Endothelial cell of umbilical vein (primary cell): Measurements from ENCODE around the gene TFAP2A. TPM values are rescaled to one million over a fixed set of nuclear protein-coding genes. Genes with fewer than 3 reads are reported as not detected.

Experiments used
- BruUV-seq: library from RNA; stranded (reverse); fragments of 400-500 nt; replicated peaks from 2 replicates; lab custom pipeline; 2021; lab: Mats Ljungman, UMichigan
- CTCF ChIA-PET: fragments of 300-600, 350-600 bp; sonication (Branson Sonifier 250); formaldehyde crosslinking; loops from one replicate; lab custom pipeline; 2021; ENCODE audit warnings: antibody characterized with exemption, inconsistent platforms; lab: Charles Lee
- POLR2A ChIA-PET: fragments of 300-600, 350-600 bp; sonication (Branson Sonifier 250); formaldehyde crosslinking; loops from one replicate; lab custom pipeline; 2021; ENCODE audit warnings: antibody characterized with exemption, inconsistent platforms; lab: Charles Lee
- DNase-seq: peaks from one replicate; pipeline ENCODE4 v3.0.0-alpha.2; 2011; ENCODE audit warnings: low read depth, low spot score
- FAIRE-seq: peaks from 2 replicates; lab custom pipeline; 2011; peaks lifted over from hg19 to GRCh38; lab: Jason Lieb, UNC
- H2AFZ ChIP-seq: 2 replicates; pipeline ENCODE4 v1.6.0; 2012; ENCODE audit warnings: low read depth, low read length, control low read depth, inconsistent platforms
- H3K27ac ChIP-seq: 2 replicates; pipeline ENCODE4 v1.5.1; 2011; ENCODE audit warnings: low read depth, mild to moderate bottlenecking, control low read depth, low read length, moderate library complexity; ENCODE audit not compliant: insufficient read depth
- H3K27me3 ChIP-seq, 2 experiments: 2 replicates each; pipeline versions ENCODE4 v1.6.0 to v1.6.1; 2011; ENCODE audit warnings: low read length in 2 of 2, mixed read lengths in 1 of 2; ENCODE audit not compliant: control insufficient read depth in 2 of 2, insufficient read depth in 2 of 2
- H3K36me3 ChIP-seq, 2 experiments: 2 replicates in 1 of 2; 3 replicates in 1 of 2; pipeline ENCODE4 v1.5.1; 2011; ENCODE audit warnings: low read length in 2 of 2, mild to moderate bottlenecking in 1 of 2, moderate library complexity in 1 of 2; ENCODE audit not compliant: control insufficient read depth in 2 of 2, insufficient read depth in 2 of 2; ENCODE audit errors: extremely low read depth in 1 of 2
- H3K4me1 ChIP-seq: 3 replicates; pipeline ENCODE4 v1.5.1; 2011; ENCODE audit warnings: mild to moderate bottlenecking, low read length; ENCODE audit not compliant: control insufficient read depth, insufficient read depth; ENCODE audit errors: extremely low read depth
- H3K4me2 ChIP-seq: 2 replicates; pipeline ENCODE4 v1.6.1; 2011; ENCODE audit warnings: low read length, control low read depth, mixed read lengths; ENCODE audit not compliant: insufficient read depth
- H3K4me3 ChIP-seq, 3 experiments: fragments of 200-600 bp in 1 of 3; sonication (generic), shearing (Covaris generic) in 1 of 3; replicated peaks in 1 of 3; 2 replicates each; pipeline ENCODE4 v1.5.1; 2011 to 2016; ENCODE audit warnings: control low read depth in 3 of 3, low read length in 3 of 3, mild to moderate bottlenecking in 2 of 3, inconsistent platforms in 1 of 3, low read depth in 1 of 3, moderate library complexity in 1 of 3; ENCODE audit not compliant: insufficient read depth in 1 of 3
- H3K79me2 ChIP-seq: 2 replicates; pipeline ENCODE4 v1.6.0; 2012; ENCODE audit warnings: low read length, inconsistent platforms; ENCODE audit not compliant: control insufficient read depth, insufficient read depth
- H3K9ac ChIP-seq: replicated peaks from 2 replicates; pipeline ENCODE3; 2011; ENCODE audit warnings: low read length, control low read depth; ENCODE audit not compliant: insufficient read depth; ENCODE audit errors: extremely low read depth
- H3K9me1 ChIP-seq: replicated peaks from 3 replicates; pipeline ENCODE4 v1.6.0; 2011; ENCODE audit warnings: mild to moderate bottlenecking, low read length; ENCODE audit not compliant: control insufficient read depth, insufficient read depth; ENCODE audit errors: extremely low read depth
- H3K9me3 ChIP-seq: replicated peaks from 2 replicates; pipeline ENCODE4 v1.5.1; 2012; ENCODE audit warnings: low read length, inconsistent platforms; ENCODE audit not compliant: control insufficient read depth, insufficient read depth
- H4K20me1 ChIP-seq: replicated peaks from 2 replicates; pipeline ENCODE3; 2011; ENCODE audit warnings: mild to moderate bottlenecking, low read length; ENCODE audit not compliant: control insufficient read depth, insufficient read depth; ENCODE audit errors: extremely low read depth
- CTCF ChIP-seq, 2 donors: IDR thresholded peaks; 1 replicate in 1 of 2; 2 replicates in 1 of 2; pipeline ENCODE4 v1.5.1; 2011; ENCODE audit warnings: low read length in 2 of 2, mild to moderate bottlenecking in 2 of 2, moderate library complexity in 2 of 2, control low read depth in 1 of 2, inconsistent platforms in 1 of 2, low read depth in 1 of 2; ENCODE audit not compliant: insufficient read depth in 1 of 2; ENCODE audit errors: extremely low read depth in 1 of 2
- EZH2 ChIP-seq: IDR thresholded peaks from 2 replicates; pipeline ENCODE4 v1.6.1; 2012; ENCODE audit warnings: borderline replicate concordance, low read depth, mild to moderate bottlenecking, moderate library complexity, low read length, inconsistent platforms; ENCODE audit not compliant: severe bottlenecking
- FOS ChIP-seq: IDR thresholded peaks from 2 replicates; pipeline ENCODE4 v1.6.1; 2011; ENCODE audit warnings: mild to moderate bottlenecking, low read length, moderate library complexity, borderline replicate concordance; ENCODE audit not compliant: insufficient read depth
- GATA2 ChIP-seq: IDR thresholded peaks from 2 replicates; pipeline ENCODE4 v1.7.0; 2011; ENCODE audit warnings: low read depth, mild to moderate bottlenecking, moderate library complexity, mixed read lengths, low read length; ENCODE audit not compliant: insufficient read length, insufficient read depth
- JUN ChIP-seq: IDR thresholded peaks from 2 replicates; pipeline ENCODE4 v1.6.1; 2011; ENCODE audit warnings: borderline replicate concordance, low read depth; ENCODE audit not compliant: insufficient read length, insufficient read depth
- MAX ChIP-seq: IDR thresholded peaks from 2 replicates; pipeline ENCODE4 v1.6.1; 2011; ENCODE audit not compliant: insufficient read depth, insufficient read length
- MYC ChIP-seq: IDR thresholded peaks from one replicate; pipeline ENCODE4 v1.6.1; 2011; ENCODE audit warnings: mild to moderate bottlenecking, low read depth, low read length
- POLR2A ChIP-seq: IDR thresholded peaks from 2 replicates; pipeline ENCODE4 v1.6.1; 2012; ENCODE audit warnings: low read depth, mild to moderate bottlenecking, control low read depth, low read length
- POLR2AphosphoS5 ChIP-seq: IDR thresholded peaks from 2 replicates; pipeline ENCODE4 v1.6.1; 2012; ENCODE audit warnings: low read depth, mild to moderate bottlenecking, control low read depth, low read length, moderate library complexity; ENCODE audit not compliant: insufficient read depth
- dilution Hi-C: fragments of 300-500 bp; cut with MboI; formaldehyde crosslinking; loops from one replicate; pipeline ENCODE4 v1.15.0; 2019; ENCODE audit warnings: low sequenced_read_pairs; ENCODE audit not compliant: extremely low pct_ligation_motif_present
- intact Hi-C: fragments of 100-400 bp; cut with micrococcal nuclease; formaldehyde crosslinking; loops from one replicate; pipeline ENCODE4 v1.10.0; 2022
- polyA plus RNA-seq, 4 experiments: library from polyadenylated mRNA; depleted of rRNA in 3 of 4; stranded (reverse) in 3 of 4; unstranded in 1 of 4; fragments of >200 nt; gene quantifications; 2 replicates each; pipeline versions ENCODE4 v1.2.1 to v1.2.3, GENCODE V29; 2011 to 2012; ENCODE audit warnings: missing spikeins in 1 of 4
- total RNA-seq: library from RNA; stranded (reverse); gene quantifications from 2 replicates; pipeline ENCODE4 v1.2.3, GENCODE V29; 2021

The TFAP2A gene
- total and polyA plus RNA-seq, 2 donors (not counting 3 experiments of a cell fraction or from before 2014, with no cell fraction given) = 0.06 TPM; not detected in 1

- no peak overlapping the region for H3K4me3 ChIP-seq
- no peaks in the 10 kb centered on the region for H3K4me1 ChIP-seq
- H3K79me2 ChIP-seq = no peaks in the 10 kb centered on the region
- no peak overlapping the region for H2AFZ ChIP-seq
- POLR2A ChIA-PET = no interaction called here
- no peak overlapping the region for H3K4me2 ChIP-seq
- no peaks in the 10 kb centered on the region for H3K9me3 ChIP-seq
- intact Hi-C loops (no loop called here), dilution Hi-C loops (no loop called here)
- no peak for TF ChIP-seq MAX
- no peak for TF ChIP-seq POLR2AphosphoS5
- no peak for TF ChIP-seq FOS
- no peaks in the 10 kb centered on the region for H3K36me3 ChIP-seq
- no peaks in the 10 kb centered on the region for H4K20me1 ChIP-seq
- no peak overlapping the region for H3K9ac ChIP-seq
- H3K9me1 ChIP-seq = no peaks in the 10 kb centered on the region
- DNase-seq (no peak), FAIRE-seq (no peak)
- H3K27me3 ChIP-seq = no peaks in the 10 kb centered on the region
- no TSS peak for BruUV-seq
- CTCF ChIA-PET = interaction anchor here (0.6 to 1.2 kb wide), 2 partner anchors 11 to 1458 kb away, joined by 3 read pairs; no protein-coding TSS in a partner anchor
- H3K27ac ChIP-seq = no peak overlapping the region
Observed at GRCh38 chr6:10441004-10441654, 26.3 kb upstream of the TFAP2A start.

DNA sequence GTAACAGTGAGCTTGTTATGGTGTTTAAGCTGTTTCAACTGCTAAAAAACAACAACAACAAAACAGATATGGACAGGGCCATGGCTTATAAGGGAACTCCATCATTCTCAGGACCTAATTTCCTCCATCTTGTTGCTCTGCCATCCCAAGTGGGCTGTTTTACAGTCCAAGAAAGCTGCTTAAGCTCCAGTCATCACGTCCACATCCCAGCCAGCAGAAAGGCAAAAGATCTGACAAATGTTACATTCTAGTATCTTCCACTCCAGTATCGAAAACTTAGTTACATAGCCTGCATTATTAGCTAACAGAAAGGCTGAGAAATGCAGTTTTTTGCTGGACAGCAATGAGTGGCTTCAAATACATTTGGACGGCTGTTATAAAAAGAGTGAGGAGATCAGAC is 23.0 kb upstream of the TFAP2A start:
- Histone ChIP-seq H3K9me3 (no peaks in the 10 kb centered on the region), H3K79me2 (no peaks in the 10 kb centered on the region), H3K4me2 (no peak overlapping the region), H3K9ac (no peak overlapping the region), H3K27me3 (peaks cover 0 to 2% of the 10 kb centered on the region in 2 experiments), H2AFZ (no peak overlapping the region), H3K27ac (no peak overlapping the region), H3K9me1 (no peaks in the 10 kb centered on the region), H3K4me1 (no peaks in the 10 kb centered on the region), H3K4me3 (no peak overlapping the region), H4K20me1 (no peaks in the 10 kb centered on the region), H3K36me3 (no peaks in the 10 kb centered on the region)
- TF ChIP-seq GATA2 = no peak
- TF ChIP-seq FOS = no peak
- no peak for TF ChIP-seq POLR2AphosphoS5
- no peak for TF ChIP-seq EZH2
- no peak for TF ChIP-seq CTCF (IDR thresholded peaks at IDR 0.05; ENCODE audit: extremely low read depth in 1 of 2, insufficient read depth in 1 of 2, low read depth in 1 of 2, low read length in 2 of 2)
- no peak for TF ChIP-seq POLR2A
- no peak for TF ChIP-seq MYC
- TF ChIP-seq JUN = no peak
- no peak for TF ChIP-seq MAX
- dilution Hi-C loops = no loop called here
- ChIA-PET POLR2A (no interaction called here), CTCF (interaction anchor here (1.1 to 3.7 kb wide), 2 partner anchors 363 to 1455 kb away, joined by 3 to 15 read pairs; no protein-coding TSS in a partner anchor)
- intact Hi-C loops = no loop called here
- DNase-seq (no peak), FAIRE-seq (no peak)
- no TSS peak for BruUV-seq
